Activated T-helper 1 cell treated with anti-CD3 and anti-CD28 coated beads, Interleukin-2, amount 50 U/mL, for 16 hours (primary cell): ENCODE data around the gene ZNF311.

Experiments used
- DNase-seq, 2 donors: peaks; one replicate each; pipeline ENCODE4 v3.0.0-alpha.2; 2020; ENCODE audit warnings: low read depth in 1 of 2, low spot score in 1 of 2

ZNF311 gene

DNA sequence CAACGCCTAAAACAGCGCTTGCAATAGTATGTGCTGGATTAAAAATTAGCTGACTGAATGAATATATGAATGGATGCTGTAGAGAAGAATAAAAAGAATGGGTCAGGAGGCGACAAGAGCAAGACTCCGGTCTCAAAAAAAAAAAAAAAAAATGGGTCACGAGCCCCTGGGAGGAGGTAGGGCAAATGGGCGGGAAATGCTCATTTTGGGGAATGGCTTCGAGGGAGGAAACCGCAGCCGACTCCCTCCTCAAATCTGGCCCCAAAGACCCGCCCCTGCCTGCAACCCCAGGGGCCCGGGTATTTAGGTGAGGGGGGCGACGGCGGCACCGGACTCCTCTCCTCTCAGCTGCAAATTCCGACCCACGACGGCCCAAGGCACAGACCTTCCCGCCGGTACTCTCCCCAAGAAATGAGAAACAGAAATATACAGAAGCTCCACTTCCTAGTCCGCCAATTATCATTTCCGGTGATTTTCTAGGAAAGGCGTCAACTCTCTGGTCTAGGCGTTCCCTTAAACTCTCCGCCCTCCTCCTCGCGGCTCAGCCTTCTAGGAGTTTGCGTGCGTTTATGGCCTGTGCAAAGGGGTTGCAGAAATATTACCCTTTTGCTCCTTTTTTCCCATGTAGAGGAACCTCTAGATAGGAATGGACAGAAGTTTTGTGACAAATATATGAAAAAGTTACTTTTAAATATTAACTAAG, at the start of gene ZNF311:
Gene ZNF311 (minus strand): TSS at position 133 of the 703 bp plus-strand sequence. CDS start 1,361 bp downstream, outside the sequence.
- no peak for DNase-seq

- no peak for DNase-seq
Observed at GRCh38 chr6:29051680-29052079, 46.6 kb upstream of the ZNF311 start.

GRCh38 chr6:29045075-29045474, 40.0 kb upstream of the ZNF311 start, which contains the start of gene OR2W1:
OR2W1 (minus strand) TSS chr6:29045175; CDS start chr6:29045175, 0 bp downstream.
- no peak for DNase-seq

GRCh38 chr6:29035951-29036350, 30.8 kb upstream of the ZNF311 start:
- DNase-seq: no peak

- no peak for DNase-seq
Observed at GRCh38 chr6:29028821-29029220, 23.7 kb upstream of the ZNF311 start.

GRCh38 chr6:29025927-29026585, 20.9 kb upstream of the ZNF311 start:
- DNase-seq: no peak

DNA sequence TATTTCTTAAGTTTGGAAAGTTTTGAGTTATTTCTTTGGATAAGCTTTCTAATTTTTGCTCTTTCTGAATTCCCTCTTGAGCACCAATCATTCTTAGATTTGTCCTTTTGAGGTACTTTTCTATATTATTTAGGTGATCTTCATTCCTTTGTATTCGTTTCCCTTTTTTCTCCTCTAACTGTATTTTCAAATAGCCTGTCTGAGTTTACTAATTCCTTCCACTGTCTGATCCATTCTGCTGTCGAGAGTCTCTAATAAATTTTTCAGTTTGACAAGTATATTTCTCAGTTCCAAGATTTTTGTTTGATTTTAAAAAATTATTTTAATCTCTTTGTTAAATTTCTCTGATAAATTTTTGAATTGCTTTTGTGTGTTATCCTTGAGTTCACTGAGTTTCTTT, 16.3 kb upstream of the ZNF311 start:
- no peak for DNase-seq

DNA sequence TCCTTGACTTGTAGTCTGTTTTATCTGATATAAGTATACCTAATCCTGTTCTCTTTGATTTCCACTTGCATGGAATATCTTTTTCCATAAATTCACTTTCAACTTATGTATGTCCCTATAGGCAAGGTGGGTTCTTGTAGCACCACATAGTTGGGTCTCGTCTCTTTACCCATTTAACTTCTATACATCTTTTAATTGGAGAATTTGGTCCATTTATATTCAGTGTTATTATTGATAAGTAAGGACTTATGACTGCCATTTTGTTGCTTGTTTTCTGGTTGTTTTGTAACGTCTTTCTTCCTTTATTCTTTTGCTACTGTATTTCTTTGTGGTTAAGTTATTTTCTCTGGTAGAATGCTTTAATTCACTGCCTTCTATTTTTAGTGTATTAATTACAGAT, 14.5 kb upstream of the ZNF311 start:
- DNase-seq: no peak

DNA sequence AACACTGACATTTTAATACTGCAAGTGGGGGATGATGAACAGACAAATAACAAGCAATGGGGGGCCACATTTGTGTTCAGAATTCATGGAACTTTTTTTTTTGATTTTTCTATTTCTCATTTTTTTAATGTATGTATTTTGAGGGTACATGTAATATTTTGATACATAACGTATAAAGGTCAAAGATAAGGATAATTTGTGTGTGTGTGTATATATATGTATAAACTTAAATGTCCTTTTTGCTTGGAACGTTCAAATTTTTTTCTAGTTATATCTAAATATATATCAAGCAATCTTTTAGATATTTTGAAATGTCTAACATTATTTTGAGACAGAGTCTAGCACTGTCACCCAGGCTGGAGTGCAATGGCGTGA, 12.3 kb upstream of the ZNF311 start:
- no peak for DNase-seq

GRCh38 chr6:29016559-29017427, 11.7 kb upstream of the ZNF311 start:
- DNase-seq: peak; percentile 68 to 74

GRCh38 chr6:29014729-29015608, 9.9 kb upstream of the ZNF311 start:
- DNase-seq: no peak

GRCh38 chr6:29011276-29011734, 6.2 kb upstream of the ZNF311 start:
- no peak for DNase-seq

- no peak for DNase-seq
Observed at GRCh38 chr6:29009358-29009757, 4.2 kb upstream of the ZNF311 start.

GRCh38 chr6:29008089-29008488, 3.0 kb upstream of the ZNF311 start:
- no peak for DNase-seq

DNA sequence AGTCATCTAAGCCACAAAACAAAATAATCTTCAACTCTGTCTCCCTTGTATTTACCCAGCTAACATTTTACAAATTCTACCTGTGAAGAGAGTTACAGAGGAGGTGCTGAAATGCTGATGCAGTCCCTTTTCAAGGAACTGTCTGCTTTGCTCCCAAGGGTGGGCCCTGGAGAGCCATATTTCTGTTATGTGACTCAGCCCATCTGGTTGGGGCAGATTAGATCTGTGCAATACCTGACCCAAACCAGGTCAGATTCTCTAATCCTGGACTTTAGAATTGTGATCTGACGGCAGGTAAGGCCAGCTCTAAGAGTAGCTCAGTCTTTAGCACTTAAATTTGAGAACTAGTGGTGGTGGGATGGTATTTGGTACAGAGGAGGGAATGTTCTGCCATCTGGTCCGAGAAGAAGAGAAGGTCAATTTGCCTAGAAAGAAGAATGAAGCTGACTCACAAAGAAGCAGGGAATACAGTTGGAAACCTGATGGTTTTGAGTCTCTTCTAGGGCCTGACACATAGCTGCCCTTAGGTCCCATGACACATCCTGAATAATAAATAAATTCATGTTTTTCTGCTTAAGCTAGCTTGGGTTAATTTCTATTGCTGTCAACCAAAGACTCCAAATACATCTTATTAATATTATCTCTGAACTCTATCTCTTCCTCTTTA, 8.1 kb downstream of the ZNF311 start:
- DNase-seq: no peak

DNA sequence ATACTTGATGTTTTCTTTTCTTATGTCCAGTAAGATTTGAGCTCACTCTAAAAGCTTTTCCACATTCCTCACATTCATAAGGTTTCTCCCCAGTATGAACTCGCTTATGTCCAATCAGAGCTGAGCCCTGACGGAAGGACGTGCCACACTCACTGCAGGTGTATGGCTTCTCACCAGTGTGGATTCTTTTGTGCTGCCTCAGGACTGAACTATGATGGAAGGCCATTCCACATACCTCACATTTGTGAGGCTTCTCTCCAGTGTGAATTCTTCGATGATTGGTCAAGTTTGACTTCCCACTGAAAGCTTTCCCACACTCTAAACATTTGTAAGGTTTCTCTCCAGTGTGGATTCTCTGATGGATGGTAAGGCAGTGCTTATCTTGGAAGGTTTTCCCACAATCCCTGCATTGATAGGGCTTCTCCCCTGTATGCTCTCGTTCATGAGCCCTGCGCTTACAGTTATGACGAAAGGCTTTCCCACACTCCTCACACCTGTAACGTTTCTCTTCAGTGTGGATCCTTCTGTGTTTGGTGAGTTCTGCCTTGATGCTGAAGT, 9.9 kb downstream of the ZNF311 start:
- DNase-seq: no peak

DNA sequence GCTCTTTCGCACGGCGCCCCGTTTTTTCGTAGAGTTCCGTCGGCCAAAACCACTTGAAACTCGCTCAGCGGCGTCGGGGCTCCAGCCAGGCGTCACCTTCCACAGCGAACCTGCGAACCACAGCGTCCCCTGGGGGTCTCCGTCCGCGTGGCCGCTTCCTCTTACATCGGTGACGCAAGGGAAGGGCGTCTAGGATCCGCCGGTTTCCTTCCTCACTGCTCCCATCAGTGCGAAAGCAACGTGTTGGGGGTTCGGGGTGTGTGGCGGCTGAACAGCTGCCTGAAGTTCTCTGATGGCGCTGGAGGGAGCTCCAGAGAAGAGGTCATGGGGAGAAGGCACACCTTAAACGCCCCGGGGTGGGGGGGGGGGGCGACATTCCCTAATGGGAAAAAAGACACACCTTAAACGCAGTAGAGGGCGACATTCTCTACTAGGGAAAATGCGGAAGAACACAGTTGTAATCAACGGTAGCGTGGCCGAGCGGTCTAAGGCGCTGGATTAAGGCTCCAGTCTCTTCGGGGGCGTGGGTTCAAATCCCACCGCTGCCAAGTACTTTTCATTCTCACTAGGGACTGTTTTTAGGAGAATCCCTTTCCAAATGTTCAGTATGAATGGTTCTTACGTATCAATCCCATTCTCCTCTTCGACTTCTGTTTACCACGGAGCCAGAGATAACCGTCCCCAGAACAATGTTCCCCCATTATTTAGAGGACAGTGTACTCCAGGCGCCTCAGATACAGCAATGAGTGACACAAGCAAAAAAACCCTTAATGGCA, 16.4 kb downstream of the ZNF311 start:
- DNase-seq: peak; percentile 42 to 45

DNA sequence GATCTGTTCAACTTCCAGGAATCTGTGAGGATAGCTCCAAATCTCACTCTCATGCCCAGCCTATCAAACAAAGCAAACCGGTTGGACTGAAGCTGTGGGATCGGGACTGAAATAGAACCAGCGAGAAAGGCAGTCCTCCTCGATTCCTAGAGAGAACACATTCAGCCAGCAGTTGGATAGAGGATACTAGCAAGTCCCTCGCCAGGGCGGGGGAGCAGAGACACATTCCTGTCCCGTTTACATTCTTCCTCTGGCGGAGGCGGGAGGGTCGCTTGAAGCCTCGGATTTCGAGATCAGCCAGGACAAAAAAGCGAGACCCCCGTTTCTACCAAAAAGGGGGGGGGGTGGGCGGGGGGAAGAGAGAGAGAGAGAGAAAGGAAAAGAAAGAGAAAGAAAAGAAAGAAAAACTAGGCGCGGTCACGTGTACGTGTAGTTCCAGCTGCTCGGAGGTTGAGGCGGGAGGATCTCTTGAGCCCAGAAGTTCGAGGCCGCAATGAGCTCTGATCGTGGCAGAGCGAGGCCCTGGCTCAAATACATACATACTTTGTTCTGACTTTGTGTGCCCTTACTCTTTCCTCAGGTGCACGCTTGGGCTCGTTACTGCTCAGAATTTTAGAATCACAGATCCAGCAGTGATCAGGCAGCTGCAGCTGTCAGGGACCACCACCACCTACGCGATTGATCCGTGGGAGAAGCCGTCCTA, 19.5 kb downstream of the ZNF311 start:
- DNase-seq: no peak
